ENCODE results near the gene PTK6.

Gene PTK6

GRCh38 chr20:63539092-63539430 lies 1.9 kb upstream of the PTK6 start:
- no peaks in the 10 kb centered on the region for H4K20me1 ChIP-seq (ENCODE audit: insufficient read depth, low read length)
- H3K27ac ChIP-seq (ENCODE audit: low read length) = no peak overlapping the region
- DNase-seq = no peak
- H3K9ac ChIP-seq (ENCODE audit: low read length) = no peak overlapping the region
- peaks cover 53% of the 10 kb centered on the region for H3K27me3 ChIP-seq (replicated peaks; ENCODE audit: insufficient read depth, low read length)
- no peaks in the 10 kb centered on the region for H3K36me3 ChIP-seq (replicated peaks; ENCODE audit: insufficient read depth, low read length)
- no peak overlapping the region for H3K4me2 ChIP-seq (ENCODE audit: low read depth, low read length)
- no peaks in the 10 kb centered on the region for H3K79me2 ChIP-seq (ENCODE audit: low read length)
- H3F3A ChIP-seq (ENCODE audit: insufficient read depth, low read length) = 0 out of 2 replicates have a peak, but pooled peaks cover 4% of the 10 kb centered on the region
- no peaks in the 10 kb centered on the region for H3K9me2 ChIP-seq (replicated peaks; ENCODE audit: insufficient read depth, low read length)
- H3K4me1 ChIP-seq (ENCODE audit: low read length) = peaks cover 7% of the 10 kb centered on the region; the same call in 1 of the 2 replicates
- H3K4me3 ChIP-seq (ENCODE audit: low read length) = no peak overlapping the region
- no peak for TF ChIP-seq EZH2phosphoT487 (IDR thresholded peaks at IDR 0.05; ENCODE audit: low read length)
- no peak for TF ChIP-seq EZH2 (optimal IDR thresholded peaks at IDR 0.05; ENCODE audit: low read depth, low read length)
- no peak for TF ChIP-seq CTCF (IDR thresholded peaks at IDR 0.05; ENCODE audit: low read length)
- H2AFZ ChIP-seq (ENCODE audit: low read length) = no peak overlapping the region
- no peaks in the 10 kb centered on the region for H3K9me3 ChIP-seq (replicated peaks; ENCODE audit: insufficient read depth, low read length)

- no peak for DNase-seq
- peaks cover 7% of the 10 kb centered on the region; the same call in 1 of the 2 replicates for H3K4me1 ChIP-seq (ENCODE audit: low read length)
- H3K27ac ChIP-seq (ENCODE audit: low read length) = no peak overlapping the region
- no peak for TF ChIP-seq CTCF (IDR thresholded peaks at IDR 0.05; ENCODE audit: low read length)
- TF ChIP-seq EZH2phosphoT487 (IDR thresholded peaks at IDR 0.05; ENCODE audit: low read length) = no peak
- no peak for TF ChIP-seq EZH2 (optimal IDR thresholded peaks at IDR 0.05; ENCODE audit: low read depth, low read length)
- H3K79me2 ChIP-seq (ENCODE audit: low read length) = no peaks in the 10 kb centered on the region
- H3F3A ChIP-seq (ENCODE audit: insufficient read depth, low read length) = 0 out of 2 replicates have a peak, but pooled peaks cover 4% of the 10 kb centered on the region
- H3K9ac ChIP-seq (ENCODE audit: low read length) = no peak overlapping the region
- H3K9me2 ChIP-seq (replicated peaks; ENCODE audit: insufficient read depth, low read length) = no peaks in the 10 kb centered on the region
- H4K20me1 ChIP-seq (ENCODE audit: insufficient read depth, low read length) = no peaks in the 10 kb centered on the region
- H3K27me3 ChIP-seq (replicated peaks; ENCODE audit: insufficient read depth, low read length) = peaks cover 53% of the 10 kb centered on the region
- H2AFZ ChIP-seq (ENCODE audit: low read length) = 0 out of 2 replicates have a peak overlapping the region, but pooled peaks have one; percentile 23
- H3K9me3 ChIP-seq (replicated peaks; ENCODE audit: insufficient read depth, low read length) = no peaks in the 10 kb centered on the region
- no peaks in the 10 kb centered on the region for H3K36me3 ChIP-seq (replicated peaks; ENCODE audit: insufficient read depth, low read length)
- H3K4me2 ChIP-seq (ENCODE audit: low read depth, low read length) = peak overlapping the region; percentile 98
- no peak overlapping the region for H3K4me3 ChIP-seq (ENCODE audit: low read length)
Observed at GRCh38 chr20:63538204-63539091, 1.3 kb upstream of the PTK6 start.

- peak; percentile 96 for DNase-seq
- Histone ChIP-seq H3K4me1 (ENCODE audit: low read length) (peaks cover 7% of the 10 kb centered on the region; the same call in 1 of the 2 replicates), H3K36me3 (replicated peaks; ENCODE audit: insufficient read depth, low read length) (no peaks in the 10 kb centered on the region), H3F3A (ENCODE audit: insufficient read depth, low read length) (0 out of 2 replicates have a peak, but pooled peaks cover 4% of the 10 kb centered on the region), H3K4me2 (ENCODE audit: low read depth, low read length) (peak overlapping the region; percentile 98), H3K27me3 (replicated peaks; ENCODE audit: insufficient read depth, low read length) (peaks cover 48% of the 10 kb centered on the region), H3K9ac (ENCODE audit: low read length) (peak overlapping the region; percentile 69; the same call in 1 of the 2 replicates), H3K4me3 (ENCODE audit: low read length) (peak overlapping the region; percentile 65), H4K20me1 (ENCODE audit: insufficient read depth, low read length) (no peaks in the 10 kb centered on the region), H3K27ac (ENCODE audit: low read length) (peak overlapping the region; percentile 61; the same call in 1 of the 2 replicates), H3K9me3 (replicated peaks; ENCODE audit: insufficient read depth, low read length) (no peaks in the 10 kb centered on the region), H2AFZ (ENCODE audit: low read length) (peak overlapping the region; percentile 98), H3K79me2 (ENCODE audit: low read length) (no peaks in the 10 kb centered on the region), H3K9me2 (replicated peaks; ENCODE audit: insufficient read depth, low read length) (no peaks in the 10 kb centered on the region)
- TF ChIP-seq EZH2 (optimal IDR thresholded peaks at IDR 0.05; ENCODE audit: low read depth, low read length) (no peak), CTCF (IDR thresholded peaks at IDR 0.05; ENCODE audit: low read length) (peak; percentile 87)
Observed at GRCh38 chr20:63537525-63538203, 488 bp upstream of the PTK6 start.

Measured in MM.1S (cell line).